GM19023 (cell line): ENCODE data around the gene ATP2C2.

Experiments
- ATAC-seq: cut with Tn5 transposase; IDR thresholded peaks from one replicate; pipeline ENCODE4 v1.9.1; 2021; ENCODE audit warnings: mild to moderate bottlenecking, moderate library complexity; ENCODE audit not compliant: unreplicated experiment

The ATP2C2 gene

DNA sequence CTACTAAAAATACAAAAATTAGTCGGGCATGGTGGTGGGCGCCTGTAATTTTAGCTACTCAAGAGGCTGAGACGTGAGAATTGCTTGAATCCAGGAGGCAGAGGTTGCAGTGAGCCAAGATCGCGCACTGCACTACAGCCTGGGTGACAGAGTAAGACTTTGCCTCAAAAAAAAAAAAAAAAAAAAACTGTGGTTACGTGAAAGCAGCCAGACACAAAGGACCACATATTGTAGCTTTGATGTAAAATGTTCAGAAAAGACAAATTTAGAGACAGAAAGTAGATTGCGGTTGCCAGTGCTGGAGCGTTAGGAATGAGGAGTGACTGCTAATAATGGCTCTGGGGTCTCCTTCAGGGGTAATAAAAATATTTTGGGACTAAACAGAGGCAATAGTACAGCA, 140.2 kb downstream of the ATP2C2 start:
- no peak for ATAC-seq

DNA sequence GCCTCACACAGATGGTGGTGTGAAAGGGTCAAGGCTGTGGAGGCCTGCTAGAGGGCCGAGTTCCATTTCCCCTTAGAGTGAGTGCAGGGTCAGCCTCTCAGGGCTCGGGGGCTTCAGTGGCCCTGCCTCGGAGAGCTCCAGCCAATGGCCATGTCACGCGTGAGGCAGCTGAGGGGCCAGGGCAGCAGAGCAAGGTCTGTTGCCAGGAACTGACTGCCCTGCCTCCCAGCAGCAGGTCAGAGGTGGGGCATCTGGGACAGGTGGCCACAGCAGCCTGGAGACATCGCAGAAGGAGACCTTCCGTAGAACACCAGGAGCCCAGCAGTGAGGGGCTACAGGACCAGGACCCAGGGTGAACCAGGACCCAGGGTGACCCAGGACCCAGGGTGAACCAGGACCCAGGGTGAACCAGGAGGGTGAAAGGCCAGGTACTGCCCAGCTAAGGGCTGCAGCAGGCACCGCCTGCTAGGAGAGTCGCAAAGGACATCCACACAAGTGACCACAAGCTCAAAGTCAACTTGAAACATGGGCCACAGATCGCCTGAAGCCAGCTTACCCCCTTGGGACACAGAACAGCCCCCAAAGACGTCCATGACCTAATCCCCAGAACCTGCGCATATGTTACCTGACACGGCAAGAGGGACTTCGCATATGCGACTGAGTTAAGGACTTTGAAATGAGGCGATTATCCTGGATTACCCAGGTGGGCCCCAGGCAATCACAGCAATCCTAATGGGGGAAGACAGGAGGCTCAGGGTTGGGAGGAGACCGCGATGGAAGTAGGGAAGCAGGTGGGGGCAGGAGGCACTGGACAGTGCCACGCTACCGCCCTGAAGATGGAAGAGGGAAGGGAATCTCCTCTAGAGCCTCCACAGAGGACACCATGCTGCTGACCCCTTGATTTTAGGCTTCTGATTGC, 141.0 kb downstream of the ATP2C2 start:
- no peak for ATAC-seq

DNA sequence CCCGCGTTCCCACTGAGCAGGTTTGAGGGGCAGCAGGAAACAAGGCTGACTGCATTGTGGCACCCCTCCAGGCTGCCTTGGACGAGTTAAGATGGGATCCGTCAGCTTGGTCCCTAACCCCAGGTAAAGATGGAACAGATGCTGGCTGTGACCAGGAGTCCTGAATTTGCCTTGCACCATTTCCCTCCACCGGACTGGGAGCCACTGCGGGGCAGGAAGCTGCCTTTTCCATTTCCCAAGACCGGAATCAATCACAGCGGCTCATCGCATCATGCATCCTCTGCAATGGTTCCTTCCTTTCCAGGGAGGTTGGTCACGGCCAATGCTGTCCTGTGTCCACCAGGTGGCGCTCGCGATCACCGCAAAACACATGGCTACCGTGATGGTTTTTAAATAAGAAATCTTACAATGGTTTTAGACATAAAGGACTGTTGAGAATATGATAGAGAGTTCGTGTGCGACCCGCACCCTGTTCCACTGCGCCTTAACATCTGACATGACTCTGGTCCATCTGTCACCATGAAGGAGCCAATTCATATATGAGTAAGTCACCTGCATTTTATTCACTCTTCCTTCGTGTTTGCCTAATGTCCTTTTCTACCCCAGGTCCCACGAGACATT, 143.0 kb downstream of the ATP2C2 start:
- no peak for ATAC-seq

DNA sequence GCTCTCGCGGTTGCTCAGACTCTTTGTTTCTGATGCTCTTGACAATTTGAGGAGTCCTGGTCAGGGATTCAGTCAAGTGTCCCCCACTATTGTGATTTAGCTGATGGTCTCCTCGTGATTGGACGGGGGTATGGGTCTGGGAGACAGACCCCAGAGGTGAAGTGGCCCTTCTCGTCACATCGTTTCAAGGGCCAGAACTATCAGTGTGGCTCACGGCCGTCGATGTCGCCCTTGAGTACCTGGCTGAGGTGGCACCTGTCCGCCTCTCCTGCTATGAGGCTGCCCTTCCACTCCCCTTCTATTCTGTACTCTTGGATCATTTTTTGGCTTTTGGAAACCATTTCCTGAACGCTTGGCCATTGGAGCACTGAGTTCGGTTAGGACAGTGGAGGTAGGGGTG, 143.5 kb downstream of the ATP2C2 start:
- no peak for ATAC-seq

DNA sequence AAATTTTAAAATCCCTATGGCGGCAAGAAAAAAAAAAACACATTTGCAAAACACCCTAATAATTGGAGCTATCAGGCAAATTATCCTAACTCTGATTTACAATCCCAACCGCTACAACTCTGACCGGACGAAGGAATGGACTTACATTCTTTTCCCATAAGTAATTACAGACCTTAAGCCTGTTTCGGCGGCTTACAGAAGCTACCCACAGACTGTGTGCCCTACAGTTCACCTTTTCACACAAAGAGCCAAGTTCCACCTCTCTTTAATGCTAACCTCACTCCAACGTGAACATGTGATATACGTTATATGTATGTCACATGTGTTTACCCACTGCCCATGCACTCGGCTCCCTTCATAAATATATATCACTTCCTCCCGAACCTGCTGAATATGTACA, 144.8 kb downstream of the ATP2C2 start:
- no peak for ATAC-seq

DNA sequence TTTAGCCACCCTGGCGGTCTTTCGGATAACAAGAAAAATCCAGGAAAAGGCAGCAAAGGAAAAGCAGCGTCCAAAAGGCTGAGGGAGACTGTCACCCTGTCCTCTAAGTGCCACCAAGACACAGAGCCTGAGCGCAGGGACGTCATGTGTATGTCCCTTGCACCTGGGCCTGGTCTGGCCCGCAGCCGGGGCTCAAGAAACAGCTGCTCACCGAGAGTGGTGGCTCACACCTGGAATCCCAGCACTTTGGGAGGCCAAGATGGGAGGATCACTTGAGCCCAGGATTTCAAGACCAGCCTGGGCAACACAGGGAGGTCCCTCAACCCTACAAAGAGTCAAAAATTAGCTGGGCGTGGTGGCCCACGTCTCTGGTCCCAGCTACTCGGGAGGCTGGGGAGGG, 145.3 kb downstream of the ATP2C2 start:
- no peak for ATAC-seq
